Activated CD8-positive, alpha-beta T cell treated with anti-CD3 and anti-CD28 coated beads, Interleukin-2, amount 10 ng/mL, durations not matched to agents 7 days and 5 days (primary cell): ENCODE results near the gene DHODH. TPM values are rescaled to one million over a fixed set of nuclear protein-coding genes. Genes with fewer than 3 reads are reported as not detected.
"Not testable (repeated sequence)": the region's sequence is repeated elsewhere in the genome, so short reads cannot be mapped to it uniquely, and the experiment has no call there.

ENCODE experiments used
- ATAC-seq: fragments of 150-1000 bp; cut with Tn5 transposase; one replicate; pipeline ENCODE4 v1.10.0; 2021; ENCODE audit warnings: moderate library complexity
- CTCF ChIA-PET: fragments of 350-600 bp; sonication (Branson Sonifier 250); formaldehyde crosslinking; loops from one replicate; lab custom pipeline; 2021; ENCODE audit warnings: antibody characterized with exemption; lab: Charles Lee
- POLR2A ChIA-PET: fragments of 350-600 bp; sonication (Branson Sonifier 250); formaldehyde crosslinking; loops from one replicate; lab custom pipeline; 2021; ENCODE audit warnings: antibody characterized with exemption; lab: Charles Lee
- DNase-seq: peaks from one replicate; pipeline ENCODE4 v3.0.0-alpha.2; 2020
- H3K27ac Mint-ChIP-seq: one replicate; pipeline ENCODE4 v1.8.0; 2021; ENCODE audit warnings: mild to moderate bottlenecking, mixed read lengths
- H3K27me3 Mint-ChIP-seq: one replicate; pipeline ENCODE4 v1.8.0; 2021; ENCODE audit warnings: low read depth, mixed read lengths
- H3K36me3 Mint-ChIP-seq: one replicate; pipeline ENCODE4 v1.8.0; 2021; ENCODE audit warnings: low read depth, mixed read lengths
- H3K4me1 Mint-ChIP-seq: one replicate; pipeline ENCODE4 v1.8.0; 2021; ENCODE audit warnings: low read depth, mixed read lengths
- H3K4me3 Mint-ChIP-seq: one replicate; pipeline ENCODE4 v1.8.0; 2021; ENCODE audit warnings: mild to moderate bottlenecking, mixed read lengths
- H3K9me3 Mint-ChIP-seq: one replicate; pipeline ENCODE4 v1.8.0; 2022; ENCODE audit warnings: mixed read lengths; ENCODE audit not compliant: insufficient read depth
- total RNA-seq, 2 experiments: library from RNA; stranded (reverse); gene quantifications; one replicate each; pipeline ENCODE4 v1.2.3, GENCODE V29; 2021

DHODH gene
- total RNA-seq, 2 experiments from 2014 or later = 14.7 to 18.3 TPM

DNA sequence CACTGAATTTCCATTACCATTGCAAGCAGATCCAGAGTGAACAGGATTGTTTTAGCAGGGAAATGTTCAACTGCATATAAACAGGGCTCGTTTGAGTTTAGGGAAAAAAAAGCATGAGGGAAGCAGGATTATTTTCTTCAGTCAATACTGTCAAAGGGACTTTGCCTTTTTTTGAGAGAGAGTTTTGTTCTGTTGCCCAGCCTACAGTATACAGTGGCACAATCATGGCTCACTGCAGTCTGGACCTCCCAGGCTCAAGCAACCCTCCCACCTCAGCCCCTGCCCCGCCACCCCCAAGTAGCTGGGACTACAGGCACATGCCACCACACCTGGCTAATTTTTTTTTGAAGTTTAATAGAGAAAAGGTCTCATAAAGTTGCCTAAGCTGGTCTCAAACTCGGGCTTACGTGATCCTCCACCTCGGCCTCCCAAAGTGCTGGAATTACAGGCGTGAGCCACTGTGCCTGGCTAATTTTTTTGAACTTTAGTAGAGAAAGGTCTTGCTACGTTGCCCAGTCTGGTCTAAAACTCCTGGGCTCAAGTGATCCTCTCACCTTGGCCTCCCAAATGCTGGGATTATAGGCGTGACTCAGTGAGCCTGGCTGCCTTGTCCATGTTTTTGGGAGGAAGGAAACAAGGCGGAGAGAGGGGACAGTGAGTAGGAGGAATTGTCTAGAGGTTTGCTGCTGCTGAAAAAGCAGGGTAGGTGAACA is 23.1 kb upstream of the DHODH start:
- ATAC-seq = no peak
- Mint-ChIP-seq H3K36me3 (no peaks in the 10 kb centered on the region), H3K27me3 (peaks cover 11% of the 10 kb centered on the region), H3K4me1 (no peaks in the 10 kb centered on the region), H3K9me3 (no peaks in the 10 kb centered on the region), H3K4me3 (no peak overlapping the region), H3K27ac (no peak overlapping the region)
- ChIA-PET CTCF (no interaction called here), POLR2A (no interaction called here)
- no peak for DNase-seq

DNA sequence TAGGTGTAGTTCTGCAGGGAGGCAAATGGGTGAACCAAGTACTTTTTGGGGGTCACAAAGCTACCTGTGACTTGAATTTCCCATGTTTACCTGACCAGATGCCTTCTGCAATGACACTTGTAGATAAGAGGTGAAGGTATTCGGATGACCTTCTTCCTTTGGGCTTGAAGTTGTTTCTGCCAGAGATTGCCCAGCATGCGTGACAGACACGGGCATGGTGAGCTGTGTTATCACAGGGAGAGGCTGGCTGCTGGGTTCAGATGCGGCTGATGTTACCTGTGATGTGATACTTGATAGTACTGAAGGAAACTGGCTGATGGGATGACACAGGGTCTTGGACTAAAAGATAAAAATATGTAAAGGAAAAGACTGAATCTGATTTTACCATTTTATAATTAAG is 22.4 kb upstream of the DHODH start:
- no peaks in the 10 kb centered on the region for H3K9me3 Mint-ChIP-seq
- H3K27me3 Mint-ChIP-seq = peaks cover 7% of the 10 kb centered on the region
- ChIA-PET POLR2A (no interaction called here), CTCF (no interaction called here)
- no peak overlapping the region for H3K27ac Mint-ChIP-seq
- H3K36me3 Mint-ChIP-seq = no peaks in the 10 kb centered on the region
- DNase-seq (no peak), ATAC-seq (no peak)
- no peak overlapping the region for H3K4me3 Mint-ChIP-seq
- H3K4me1 Mint-ChIP-seq = no peaks in the 10 kb centered on the region

DNA sequence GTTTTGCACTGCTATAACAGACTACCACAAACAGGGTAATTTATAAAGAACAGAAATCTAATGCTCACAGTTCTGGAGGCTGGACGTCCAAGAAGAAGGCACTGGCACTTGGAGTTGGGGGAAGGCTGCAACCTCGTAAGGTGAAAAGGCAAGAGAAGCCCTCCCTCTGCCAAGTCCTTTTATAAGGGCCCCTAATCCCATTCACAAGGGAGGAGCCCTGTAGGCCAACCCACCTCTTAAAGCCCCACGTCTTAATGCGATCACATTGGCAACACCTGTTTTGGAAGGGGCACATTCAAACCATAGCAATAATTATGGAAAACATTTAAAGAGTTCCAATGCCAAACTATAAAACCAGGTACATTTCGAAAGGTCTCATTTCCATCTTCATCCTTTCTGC is 13.5 kb upstream of the DHODH start:
- DNase-seq = no peak
- no peak for ATAC-seq
- no peaks in the 10 kb centered on the region for H3K9me3 Mint-ChIP-seq
- ChIA-PET POLR2A (no interaction called here), CTCF (no interaction called here)
- H3K27ac Mint-ChIP-seq = no peak overlapping the region
- H3K4me3 Mint-ChIP-seq = no peak overlapping the region
- peaks cover 10% of the 10 kb centered on the region for H3K4me1 Mint-ChIP-seq
- H3K27me3 Mint-ChIP-seq = peaks cover 1% of the 10 kb centered on the region
- no peaks in the 10 kb centered on the region for H3K36me3 Mint-ChIP-seq

DNA sequence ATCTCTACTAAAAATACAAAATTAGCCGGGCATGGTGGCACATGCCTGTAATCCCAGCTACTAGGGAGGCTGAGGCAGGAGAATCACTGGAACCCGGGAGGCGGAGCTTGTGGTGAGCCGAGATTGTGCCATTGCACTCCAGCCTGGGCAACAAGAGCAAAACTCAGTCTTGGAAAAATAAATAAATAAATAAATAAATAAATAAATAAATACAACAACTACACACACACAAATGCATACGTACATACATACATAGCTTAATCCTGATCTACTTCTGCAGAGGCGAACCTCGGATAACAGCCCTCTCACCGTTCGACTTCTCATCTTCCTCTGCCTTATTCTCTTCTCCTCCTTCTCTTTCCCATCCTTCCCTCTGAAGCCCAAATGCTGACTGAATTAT is 11.0 kb upstream of the DHODH start:
- DNase-seq, H3K4me3 Mint-ChIP-seq, ATAC-seq, H3K9me3 Mint-ChIP-seq, H3K36me3 Mint-ChIP-seq, CTCF ChIA-PET, H3K27me3 Mint-ChIP-seq, H3K27ac Mint-ChIP-seq: not testable (repeated sequence)
- POLR2A ChIA-PET = interaction anchor here (0.7 kb wide), 1 partner anchor 8 kb away, joined by 3 read pairs; no protein-coding TSS in a partner anchor
- peaks cover 12% of the 10 kb centered on the region for H3K4me1 Mint-ChIP-seq

DNA sequence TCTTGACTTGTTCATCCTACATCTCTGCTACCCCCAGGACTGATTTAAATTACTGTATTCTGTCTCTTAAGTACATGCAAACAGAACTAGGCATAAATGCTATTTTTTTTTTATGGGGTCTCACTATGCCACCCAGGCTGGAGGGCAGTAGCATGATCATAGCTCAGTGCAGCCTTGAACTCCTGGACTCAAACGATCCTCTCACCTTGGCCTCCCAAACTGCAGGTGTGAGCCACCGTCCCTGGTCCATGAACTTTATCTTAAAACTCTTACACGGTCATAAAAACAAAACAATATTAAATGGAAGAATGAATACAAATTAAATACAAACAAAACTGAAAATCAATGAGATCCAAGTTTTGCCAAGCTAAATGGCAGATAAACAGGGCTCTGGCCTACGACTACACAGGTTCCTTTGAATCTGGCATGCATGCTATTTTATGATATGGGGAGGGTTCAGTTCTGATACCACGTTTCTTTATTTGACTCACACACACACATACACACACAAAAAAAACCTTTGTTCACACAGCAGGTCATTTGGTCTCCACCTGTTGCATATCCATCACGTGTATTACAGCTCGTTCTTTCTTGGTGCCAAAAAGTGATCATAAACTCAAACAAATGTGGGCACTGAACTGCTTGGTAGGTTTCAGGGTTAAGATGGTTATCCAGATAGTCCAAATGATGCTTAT is 7.2 kb upstream of the DHODH start:
- H3K4me3 Mint-ChIP-seq = no peak overlapping the region
- H3K36me3 Mint-ChIP-seq = no peaks in the 10 kb centered on the region
- H3K27ac Mint-ChIP-seq = no peak overlapping the region
- ChIA-PET CTCF (interaction anchor here (0.7 kb wide), 1 partner anchor 437 kb away, joined by 3 read pairs; no protein-coding TSS in a partner anchor), POLR2A (no interaction called here)
- H3K27me3 Mint-ChIP-seq = peaks cover 8% of the 10 kb centered on the region
- H3K4me1 Mint-ChIP-seq = peaks cover 12% of the 10 kb centered on the region
- H3K9me3 Mint-ChIP-seq = no peaks in the 10 kb centered on the region
- DNase-seq (no peak), ATAC-seq (no peak)

DNA sequence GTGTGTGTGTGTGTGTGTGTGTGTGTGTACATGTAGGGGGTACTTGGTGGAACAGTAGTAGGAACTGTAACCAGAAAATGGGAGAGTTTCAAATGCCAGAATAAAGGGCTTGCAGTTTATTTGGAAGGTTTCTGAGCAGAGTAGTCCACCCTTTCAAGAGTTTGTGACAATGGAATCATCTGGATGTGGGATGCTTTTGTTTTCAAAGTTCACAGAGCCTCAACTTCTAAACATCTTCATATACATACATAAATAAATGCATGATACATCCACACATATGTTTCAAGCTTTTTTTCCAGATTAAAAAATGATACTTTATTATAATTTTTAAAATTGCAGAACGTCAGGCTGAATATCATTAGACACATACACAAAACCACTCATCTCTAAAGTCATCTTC is 5.9 kb upstream of the DHODH start:
- no peak for DNase-seq
- no peak for ATAC-seq
- POLR2A ChIA-PET = no interaction called here
- Mint-ChIP-seq H3K4me3 (no peak overlapping the region), H3K4me1 (peaks cover 15% of the 10 kb centered on the region), H3K36me3 (no peaks in the 10 kb centered on the region), H3K27me3 (peaks cover 8% of the 10 kb centered on the region), H3K27ac (no peak overlapping the region), H3K9me3 (no peaks in the 10 kb centered on the region)
- CTCF ChIA-PET = no interaction called here

DNA sequence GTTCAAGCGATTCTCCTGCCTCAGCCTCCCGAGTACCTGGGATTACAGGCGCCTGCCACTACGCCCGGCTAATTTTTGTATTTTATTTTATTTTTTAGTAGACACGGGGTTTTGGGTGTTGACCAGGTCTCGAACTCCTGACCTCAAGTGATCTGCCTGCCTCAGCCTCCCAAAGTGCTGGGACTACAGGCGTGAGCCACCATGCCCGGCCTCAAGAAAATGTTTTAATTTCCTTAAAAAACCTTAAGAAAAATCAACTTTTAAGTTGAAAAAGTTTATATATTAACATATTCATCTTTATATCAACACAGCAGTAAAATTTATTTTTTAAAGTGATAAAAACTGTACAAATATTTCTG is 500 bp upstream of the DHODH start:
- H3K36me3 Mint-ChIP-seq, CTCF ChIA-PET, ATAC-seq, POLR2A ChIA-PET, H3K27me3 Mint-ChIP-seq, H3K9me3 Mint-ChIP-seq, DNase-seq: not testable (repeated sequence)
- peak overlapping the region; percentile 94 for H3K4me3 Mint-ChIP-seq
- H3K4me1 Mint-ChIP-seq = peaks cover 32% of the 10 kb centered on the region
- peak overlapping the region; percentile 94 for H3K27ac Mint-ChIP-seq

DNA sequence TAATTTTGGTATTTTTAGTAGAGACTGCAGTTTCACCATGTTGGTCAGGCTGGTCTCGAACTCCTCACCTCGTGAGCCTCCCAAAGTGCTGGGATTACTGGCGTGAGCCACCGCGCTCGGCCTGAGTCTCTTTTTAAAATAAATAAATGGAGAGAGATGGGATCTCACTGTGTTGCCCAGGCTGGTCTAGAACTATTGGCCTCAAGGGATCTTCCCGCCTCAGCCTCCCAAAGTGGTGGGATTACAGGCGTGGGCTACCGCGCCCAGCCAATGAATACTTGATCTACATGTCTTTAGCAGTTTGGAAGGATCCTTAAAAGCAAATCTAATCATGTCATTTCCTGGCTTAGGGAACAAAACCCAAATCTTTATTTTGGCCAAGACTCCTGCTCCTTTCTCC is 1.2 kb downstream of the DHODH start:
- Mint-ChIP-seq H3K27me3 (peaks cover 4% of the 10 kb centered on the region), H3K36me3 (peaks cover 7% of the 10 kb centered on the region), H3K9me3 (no peaks in the 10 kb centered on the region), H3K27ac (peak overlapping the region; percentile 43), H3K4me3 (peak overlapping the region; percentile 59), H3K4me1 (peaks cover 38% of the 10 kb centered on the region)
- DNase-seq (no peak), ATAC-seq (no peak)
- CTCF ChIA-PET = no interaction called here
- POLR2A ChIA-PET = no interaction called here

DNA sequence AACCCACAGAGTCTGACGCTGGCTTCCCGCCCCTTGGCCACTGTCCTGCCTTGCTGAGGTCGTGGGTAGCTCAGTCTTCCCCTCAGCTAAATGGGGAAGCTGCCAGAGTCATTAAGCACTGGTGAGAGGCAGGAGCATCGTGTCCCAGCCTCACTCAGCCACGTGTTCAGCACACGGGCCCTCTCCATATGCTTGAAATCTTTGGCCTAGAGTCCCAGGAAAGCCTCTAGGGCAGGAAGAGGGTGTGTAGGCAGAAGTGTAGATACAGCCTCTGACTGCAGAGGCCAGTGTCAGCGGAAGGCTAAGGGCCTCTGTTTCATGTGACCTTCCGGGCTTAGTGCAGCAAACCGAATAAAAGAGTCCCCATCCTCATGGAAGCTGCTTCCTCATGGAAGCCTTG is 4.1 kb downstream of the DHODH start:
- Mint-ChIP-seq H3K27me3 (no peaks in the 10 kb centered on the region), H3K9me3 (no peaks in the 10 kb centered on the region), H3K4me1 (peaks cover 35% of the 10 kb centered on the region), H3K27ac (peak overlapping the region; percentile 10), H3K4me3 (no peak overlapping the region), H3K36me3 (peaks cover 10% of the 10 kb centered on the region)
- DNase-seq (no peak), ATAC-seq (no peak)
- POLR2A ChIA-PET = no interaction called here
- CTCF ChIA-PET = interaction anchor here (0.6 kb wide), 1 partner anchor 638 kb away, joined by 3 read pairs; no protein-coding TSS in a partner anchor

DNA sequence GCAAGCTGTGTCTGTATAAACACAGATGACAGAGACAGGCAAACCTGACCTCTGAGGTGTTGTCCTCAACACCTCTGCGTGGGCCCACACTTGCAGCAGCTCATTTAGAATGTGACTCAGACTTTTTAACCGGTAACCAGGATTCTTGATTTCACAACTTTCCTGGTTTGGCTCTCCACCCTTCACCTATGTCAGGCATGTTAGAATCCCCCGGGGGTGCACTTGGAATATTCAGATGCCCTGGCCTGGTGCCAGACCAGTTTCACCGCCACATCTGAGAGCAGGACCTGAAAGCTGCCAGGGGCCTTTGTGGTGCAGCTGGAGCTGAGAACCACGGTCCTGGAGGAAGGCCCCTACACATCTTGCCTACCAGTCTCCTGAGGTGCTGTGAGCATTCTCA is 4.8 kb downstream of the DHODH start:
- DNase-seq = no peak
- no peak for ATAC-seq
- peaks cover 33% of the 10 kb centered on the region for H3K4me1 Mint-ChIP-seq
- peaks cover 12% of the 10 kb centered on the region for H3K36me3 Mint-ChIP-seq
- H3K9me3 Mint-ChIP-seq = no peaks in the 10 kb centered on the region
- H3K4me3 Mint-ChIP-seq = no peak overlapping the region
- peak overlapping the region; percentile 25 for H3K27ac Mint-ChIP-seq
- ChIA-PET POLR2A (no interaction called here), CTCF (no interaction called here)
- H3K27me3 Mint-ChIP-seq = no peaks in the 10 kb centered on the region

DNA sequence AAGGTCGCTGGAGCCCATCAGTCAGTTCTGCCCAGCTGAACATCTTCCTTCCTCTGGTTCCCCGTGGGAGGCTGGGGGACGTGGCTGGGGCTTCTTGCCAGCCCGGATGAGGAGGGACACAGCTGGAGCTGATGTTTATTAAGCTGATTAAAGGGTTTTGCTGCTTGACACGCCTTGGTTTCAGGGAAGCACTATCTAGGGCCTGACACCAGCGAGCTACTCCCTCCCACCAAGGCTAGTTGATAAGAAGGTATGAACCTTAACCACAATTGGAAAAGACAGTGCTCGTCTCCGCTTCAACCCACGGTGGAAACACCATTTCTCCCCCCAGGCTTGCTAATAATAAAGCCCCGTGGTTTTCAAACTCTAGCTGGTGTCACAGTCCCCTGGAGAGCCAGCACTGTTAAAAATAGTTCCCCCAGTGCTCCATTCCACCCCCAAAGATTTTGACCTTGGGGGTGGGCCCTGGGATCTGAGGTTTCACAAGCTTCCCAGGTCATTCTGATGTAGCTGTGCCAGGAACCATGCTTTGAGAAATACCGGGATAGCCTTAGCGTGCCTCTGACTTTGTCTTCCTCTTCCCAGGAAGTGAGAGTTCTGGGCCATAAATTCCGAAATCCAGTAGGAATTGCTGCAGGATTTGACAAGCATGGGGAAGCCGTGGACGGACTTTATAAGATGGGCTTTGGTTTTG is 5.5 kb downstream of the DHODH start:
- H3K36me3 Mint-ChIP-seq = peaks cover 14% of the 10 kb centered on the region
- H3K4me3 Mint-ChIP-seq = no peak overlapping the region
- no peak for ATAC-seq
- H3K27me3 Mint-ChIP-seq = no peaks in the 10 kb centered on the region
- H3K4me1 Mint-ChIP-seq = peaks cover 31% of the 10 kb centered on the region
- H3K27ac Mint-ChIP-seq = no peak overlapping the region
- H3K9me3 Mint-ChIP-seq = no peaks in the 10 kb centered on the region
- ChIA-PET POLR2A (no interaction called here), CTCF (no interaction called here)
- DNase-seq = no peak

DNA sequence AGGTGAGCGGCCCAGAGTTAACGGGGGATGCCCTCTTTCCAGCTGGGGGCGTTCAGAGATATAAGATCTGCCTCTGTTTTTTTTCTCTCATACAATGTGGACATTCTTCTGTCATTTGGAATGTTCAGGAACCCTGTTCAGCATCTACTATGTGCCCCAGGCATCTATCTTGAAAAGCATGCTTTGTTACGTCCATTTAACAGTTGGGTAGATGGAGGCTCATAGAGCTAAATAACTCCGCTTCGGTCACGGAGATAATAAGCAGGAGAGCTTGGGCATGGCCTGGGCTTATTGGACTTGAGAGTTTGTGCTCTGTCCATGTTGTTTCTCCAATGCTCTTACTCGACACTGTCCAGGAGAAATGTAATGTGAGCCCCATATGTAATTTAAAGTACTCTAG is 6.1 kb downstream of the DHODH start:
- DNase-seq (no peak), ATAC-seq (no peak)
- no peaks in the 10 kb centered on the region for H3K9me3 Mint-ChIP-seq
- peaks cover 18% of the 10 kb centered on the region for H3K36me3 Mint-ChIP-seq
- no peak overlapping the region for H3K4me3 Mint-ChIP-seq
- ChIA-PET POLR2A (no interaction called here), CTCF (no interaction called here)
- H3K27me3 Mint-ChIP-seq = no peaks in the 10 kb centered on the region
- no peak overlapping the region for H3K27ac Mint-ChIP-seq
- peaks cover 30% of the 10 kb centered on the region for H3K4me1 Mint-ChIP-seq
